B cell (primary cell): Measurements from ENCODE around the gene TBC1D2B. TPM values are rescaled to one million over a fixed set of nuclear protein-coding genes. Genes with fewer than 3 reads are reported as not detected.
"Not testable (repeated sequence)": the region's sequence is repeated elsewhere in the genome, so short reads cannot be mapped to it uniquely, and the experiment has no call there.

Experiments
- ATAC-seq: fragments of 200-7000 bp; cut with Tn5 transposase; one replicate; pipeline ENCODE4 v1.10.0; 2021; ENCODE audit warnings: low read depth, mild to moderate bottlenecking, moderate number of reproducible peaks, moderate library complexity
- CTCF ChIA-PET: fragments of 350-600 bp; sonication (Branson Sonifier 250); formaldehyde crosslinking; loops from one replicate; lab custom pipeline; 2021; ENCODE audit warnings: antibody characterized with exemption, inconsistent platforms; lab: Charles Lee
- POLR2A ChIA-PET: fragments of 350-600 bp; sonication (Branson Sonifier 250); formaldehyde crosslinking; loops from one replicate; lab custom pipeline; 2021; ENCODE audit warnings: antibody characterized with exemption; lab: Charles Lee
- DNase-seq: peaks from one replicate; pipeline ENCODE4 v3.0.0; 2013
- H2AFZ ChIP-seq: 2 replicates; pipeline ENCODE4 v1.6.1; 2012; ENCODE audit warnings: mild to moderate bottlenecking, low read depth, low read length; ENCODE audit not compliant: insufficient read depth, poor library complexity, severe bottlenecking
- H3K27ac ChIP-seq, 2 donors: 1 replicate in 1 of 2; 2 replicates in 1 of 2; pipeline ENCODE4 v1.5.1; 2012 to 2013; ENCODE audit warnings: low read length in 2 of 2, mild to moderate bottlenecking in 2 of 2, moderate library complexity in 1 of 2
- H3K27me3 ChIP-seq, 4 experiments: fragments of 200-600 bp in 1 of 4; sonication (generic) in 1 of 4; replicated peaks in 1 of 4; 1 replicate in 2 of 4; 2 replicates in 2 of 4; pipeline versions ENCODE4 v1.6.1 to v1.7.0; 2013 to 2016; ENCODE audit warnings: low read length in 3 of 4, mild to moderate bottlenecking in 2 of 4, mixed read lengths in 1 of 4, moderate library complexity in 1 of 4; ENCODE audit not compliant: insufficient read depth in 4 of 4, control insufficient read depth in 3 of 4; ENCODE audit errors: control extremely low read depth in 1 of 4
- H3K36me3 ChIP-seq, 2 experiments: replicated peaks in 1 of 2; 1 replicate in 1 of 2; 2 replicates in 1 of 2; pipeline versions ENCODE4 v1.6.1 to v1.7.1; 2013; ENCODE audit warnings: low read length in 1 of 2; ENCODE audit not compliant: insufficient read depth in 2 of 2, control insufficient read depth in 1 of 2; ENCODE audit errors: control extremely low read depth in 1 of 2, extremely low read depth in 1 of 2
- H3K4me1 ChIP-seq, 2 donors: fragments of 200-600 bp in 1 of 2; sonication (generic) in 1 of 2; 1 replicate in 1 of 2; 2 replicates in 1 of 2; pipeline versions ENCODE4 v1.5.1 to v1.6.1; 2013 to 2017; ENCODE audit warnings: low read length in 2 of 2; ENCODE audit not compliant: control insufficient read depth in 2 of 2, insufficient read depth in 2 of 2
- H3K4me2 ChIP-seq: replicated peaks from 2 replicates; pipeline ENCODE3; 2012; ENCODE audit warnings: mild to moderate bottlenecking, low read depth, low read length; ENCODE audit not compliant: poor library complexity, severe bottlenecking
- H3K4me3 ChIP-seq, 5 experiments: fragments of 200-600 bp in 1 of 5; sonication (generic) in 1 of 5; 1 replicate in 3 of 5; 2 replicates in 2 of 5; pipeline versions ENCODE4 v1.5.1 to v1.7.0; 2011 to 2016; ENCODE audit warnings: low read length in 4 of 5, mild to moderate bottlenecking in 4 of 5, low read depth in 2 of 5, control low read depth in 1 of 5, moderate library complexity in 1 of 5; ENCODE audit not compliant: insufficient read depth in 1 of 5; ENCODE audit errors: control extremely low read depth in 1 of 5, extremely low read depth in 1 of 5
- H3K79me2 ChIP-seq: fragments of 200-600 bp; sonication (generic); one replicate; pipeline ENCODE4 v1.6.0; 2016; ENCODE audit warnings: low read length; ENCODE audit not compliant: control insufficient read depth, insufficient read depth
- H3K9ac ChIP-seq: fragments of 200-600 bp; sonication (generic); 2 replicates; pipeline ENCODE4 v1.6.1; 2017; ENCODE audit warnings: mild to moderate bottlenecking, low read length, moderate library complexity
- H3K9me3 ChIP-seq, 3 donors: one replicate each; pipeline versions ENCODE4 v1.6.1 to v1.7.1; 2013; ENCODE audit warnings: low read length in 2 of 3; ENCODE audit not compliant: control insufficient read depth in 2 of 3, insufficient read depth in 1 of 3; ENCODE audit errors: control extremely low read depth in 1 of 3
- H4K20me1 ChIP-seq: 2 replicates; pipeline ENCODE4 v1.6.0; 2012; ENCODE audit warnings: mild to moderate bottlenecking, low read length; ENCODE audit not compliant: insufficient read depth, control insufficient read depth, poor library complexity, severe bottlenecking
- H3K27ac Mint-ChIP-seq: one replicate; pipeline ENCODE4 v1.8.0; 2021; ENCODE audit warnings: mixed read lengths
- H3K27me3 Mint-ChIP-seq: one replicate; pipeline ENCODE4 v1.8.0; 2021; ENCODE audit warnings: mixed read lengths
- H3K4me1 Mint-ChIP-seq: one replicate; pipeline ENCODE4 v1.8.0; 2021; ENCODE audit warnings: mixed read lengths
- H3K4me3 Mint-ChIP-seq: one replicate; pipeline ENCODE4 v1.8.0; 2021; ENCODE audit warnings: mixed read lengths
- H3K9me3 Mint-ChIP-seq: one replicate; pipeline ENCODE4 v1.8.0; 2022; ENCODE audit warnings: mixed read lengths; ENCODE audit not compliant: insufficient read depth
- WGBS: methylation state at CpG from one replicate; pipeline ENCODE4 v1.1.5; 2013; ENCODE audit warnings: missing lambda C conversion rate; ENCODE audit not compliant: insufficient coverage; 5-methylcytosine and 5-hydroxymethylcytosine counted together
- intact Hi-C: fragments of 100-400 bp; cut with micrococcal nuclease; formaldehyde crosslinking; loops from one replicate; pipeline ENCODE4 v1.10.0; 2022
- polyA plus RNA-seq: library from polyadenylated mRNA; depleted of rRNA; stranded (reverse); fragments of >200 nt; gene quantifications from 2 replicates; pipeline ENCODE4 v1.2.3, GENCODE V29; 2012
- total RNA-seq, 2 donors: library from RNA; stranded (reverse); fragments of 120-200 nt in 1 of 2; gene quantifications; 1 replicate in 1 of 2; 2 replicates in 1 of 2; pipeline versions ENCODE4 v1.2.3 to v1.2.4, GENCODE V29; 2013 to 2022

Gene TBC1D2B
- total and polyA plus RNA-seq, 2 donors (not counting 1 experiment from before 2014, with no cell fraction given): 8.5 to 26.1 TPM

DNA sequence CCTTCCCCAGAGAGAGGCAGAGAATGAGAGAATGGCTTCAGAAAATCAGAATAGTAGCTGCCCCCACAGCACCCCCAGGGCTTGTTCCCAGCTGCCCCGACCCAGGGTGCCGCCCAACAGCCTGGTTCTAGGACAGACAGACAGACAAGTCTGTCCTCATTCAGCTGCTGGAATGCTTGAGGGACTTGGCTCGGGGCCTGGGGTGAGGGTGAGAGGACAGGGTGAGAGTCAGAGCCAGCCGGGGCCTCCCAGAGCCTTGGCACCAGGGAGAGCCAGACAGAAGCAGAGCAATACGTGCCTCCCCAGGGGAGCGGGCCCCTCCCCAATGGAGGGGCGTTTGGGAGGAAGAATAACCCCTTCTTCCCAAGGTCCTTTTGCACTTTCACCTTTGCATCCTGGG, 105.6 kb downstream of the TBC1D2B start:
- H3K27ac ChIP-seq, H3K9me3 Mint-ChIP-seq, DNase-seq, intact Hi-C loops, H3K27me3 Mint-ChIP-seq, H3K9ac ChIP-seq, H3K4me3 Mint-ChIP-seq, H3K27me3 ChIP-seq, H3K4me1 ChIP-seq, H3K79me2 ChIP-seq, H3K36me3 ChIP-seq, H3K4me1 Mint-ChIP-seq, H3K9me3 ChIP-seq, H2AFZ ChIP-seq, ATAC-seq, POLR2A ChIA-PET, H3K4me3 ChIP-seq, H4K20me1 ChIP-seq, H3K27ac Mint-ChIP-seq, H3K4me2 ChIP-seq: not testable (repeated sequence)
- CTCF ChIA-PET: interaction anchor here (0.5 kb wide), 1 partner anchor 1035 kb away, joined by 4 read pairs; no protein-coding TSS in a partner anchor
- WGBS: 100% methylated on average over 2 of the region's 7 CpGs

DNA sequence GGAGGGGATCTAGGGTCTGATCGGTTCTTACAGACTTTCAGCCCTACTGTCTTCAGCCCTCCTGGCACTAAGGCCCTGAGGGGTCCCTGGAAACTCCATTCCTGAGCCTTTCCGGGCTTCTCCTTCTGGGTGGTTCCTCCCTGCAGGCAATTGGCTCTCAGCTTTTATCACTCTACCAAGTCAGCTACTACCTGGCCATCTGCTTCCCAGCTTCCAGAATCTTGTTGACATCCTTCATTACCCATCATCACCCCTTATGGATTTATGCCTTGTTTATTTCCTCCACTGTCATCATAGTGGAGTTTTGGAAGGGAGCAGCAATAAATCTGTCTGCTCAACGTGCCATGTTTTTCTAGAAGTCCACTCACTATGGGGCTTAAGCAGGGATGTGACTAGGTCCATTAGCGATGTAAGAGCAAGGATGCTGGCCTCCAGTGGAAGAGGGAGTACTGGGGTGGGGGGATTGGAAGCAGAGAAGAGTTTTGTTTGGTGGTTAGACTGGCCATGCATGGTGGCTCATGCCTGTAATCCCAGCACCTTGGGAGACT, 106.6 kb downstream of the TBC1D2B start:
- H3K4me2 ChIP-seq, H3K9me3 ChIP-seq, H3K36me3 ChIP-seq, H3K27me3 ChIP-seq, POLR2A ChIA-PET, H3K4me3 ChIP-seq, H3K4me1 Mint-ChIP-seq, H2AFZ ChIP-seq, DNase-seq, H3K4me1 ChIP-seq, H3K27ac Mint-ChIP-seq, intact Hi-C loops, H3K79me2 ChIP-seq, ATAC-seq, H4K20me1 ChIP-seq, H3K9me3 Mint-ChIP-seq, H3K27ac ChIP-seq, H3K9ac ChIP-seq, H3K4me3 Mint-ChIP-seq, H3K27me3 Mint-ChIP-seq, CTCF ChIA-PET: not testable (repeated sequence)
- 100% methylated on average over 1 of the region's 4 CpGs for WGBS
